HG03135 (cell line): ENCODE measurements around the gene FUZ.

Experiments
- ATAC-seq: cut with Tn5 transposase; IDR thresholded peaks from one replicate; pipeline ENCODE4 v1.9.1; 2021; ENCODE audit warnings: mild to moderate bottlenecking, moderate library complexity; ENCODE audit not compliant: unreplicated experiment

The FUZ gene

GRCh38 chr19:49761249-49761624, 51.9 kb downstream of the FUZ start:
- ATAC-seq = no peak

GRCh38 chr19:49758292-49758691, 54.8 kb downstream of the FUZ start:
- no peak for ATAC-seq
